ENCODE data around the gene ERI3. TPM values are rescaled to one million over a fixed set of nuclear protein-coding genes. Genes with fewer than 3 reads are reported as not detected.

ERI3 gene
- total RNA-seq, 2 experiments from 2014 or later, result 35.7 to 37.0 TPM

- Mint-ChIP-seq H3K4me3 (no peak overlapping the region), H3K36me3 (peaks cover 2% of the 10 kb centered on the region), H3K4me1 (ENCODE audit: low read depth) (peaks cover 5% of the 10 kb centered on the region), H3K27me3 (no peaks in the 10 kb centered on the region), H3K27ac (no peak overlapping the region), H3K9me3 (no peaks in the 10 kb centered on the region)
- intact Hi-C loops (cut with micrococcal nuclease), result no loop called here
- DNase-seq, result no peak
- POLR2A ChIA-PET, result no interaction called here
- CTCF ChIA-PET, result no interaction called here
Observed at GRCh38 chr1:44261962-44262361, 93.1 kb downstream of the ERI3 start.

- peaks cover 5% of the 10 kb centered on the region for H3K4me1 Mint-ChIP-seq (ENCODE audit: low read depth)
- ChIA-PET CTCF (no interaction called here), POLR2A (no interaction called here)
- DNase-seq, result no peak
- H3K9me3 Mint-ChIP-seq, result no peaks in the 10 kb centered on the region
- H3K27me3 Mint-ChIP-seq, result no peaks in the 10 kb centered on the region
- H3K36me3 Mint-ChIP-seq, result peaks cover 2% of the 10 kb centered on the region
- H3K27ac Mint-ChIP-seq, result no peak overlapping the region
- intact Hi-C loops (cut with micrococcal nuclease), result no loop called here
- H3K4me3 Mint-ChIP-seq, result no peak overlapping the region
Observed at GRCh38 chr1:44261171-44261817, 93.8 kb downstream of the ERI3 start.

- intact Hi-C loops (cut with micrococcal nuclease), result no loop called here
Observed at GRCh38 chr1:44260792-44261170, 94.3 kb downstream of the ERI3 start.

GRCh38 chr1:44259090-44259489, 96.0 kb downstream of the ERI3 start:
- ChIA-PET CTCF (no interaction called here), POLR2A (no interaction called here)
- Mint-ChIP-seq H3K4me1 (ENCODE audit: low read depth) (no peaks in the 10 kb centered on the region), H3K4me3 (no peak overlapping the region), H3K36me3 (peaks cover 2% of the 10 kb centered on the region), H3K27me3 (no peaks in the 10 kb centered on the region), H3K27ac (no peak overlapping the region), H3K9me3 (no peaks in the 10 kb centered on the region)
- intact Hi-C loops (cut with micrococcal nuclease), result no loop called here
- no peak for DNase-seq

More at GRCh38 chr1:44260792-44261170, 94.3 kb downstream of the ERI3 start:
- no peak for DNase-seq
- CTCF ChIA-PET, result no interaction called here
- Mint-ChIP-seq H3K9me3 (no peaks in the 10 kb centered on the region), H3K4me3 (no peak overlapping the region), H3K4me1 (ENCODE audit: low read depth) (peaks cover 5% of the 10 kb centered on the region), H3K27me3 (no peaks in the 10 kb centered on the region), H3K36me3 (peaks cover 2% of the 10 kb centered on the region), H3K27ac (no peak overlapping the region)
- POLR2A ChIA-PET, result no interaction called here

- intact Hi-C loops (cut with micrococcal nuclease), result no loop called here
- ChIA-PET POLR2A (interaction anchor here (0.7 to 1.0 kb wide), 2 partner anchors 41 to 44 kb away, joined by 3 read pairs; partner anchors contain the start of gene DMAP1), CTCF (interaction anchor here (0.7 to 1.1 kb wide), 2 partner anchors 39 to 252 kb away, joined by 3 read pairs; no protein-coding TSS in a partner anchor)
- no peak overlapping the region for H3K27ac Mint-ChIP-seq
- peaks cover 2% of the 10 kb centered on the region for H3K36me3 Mint-ChIP-seq
- H3K27me3 Mint-ChIP-seq, result no peaks in the 10 kb centered on the region
- DNase-seq, result no peak
- H3K9me3 Mint-ChIP-seq, result no peaks in the 10 kb centered on the region
- H3K4me1 Mint-ChIP-seq (ENCODE audit: low read depth), result no peaks in the 10 kb centered on the region
- no peak overlapping the region for H3K4me3 Mint-ChIP-seq
Observed at GRCh38 chr1:44256762-44257554, 98.1 kb downstream of the ERI3 start.

GRCh38 chr1:44254392-44254910, 100.6 kb downstream of the ERI3 start:
- no peaks in the 10 kb centered on the region for H3K9me3 Mint-ChIP-seq
- intact Hi-C loops (cut with micrococcal nuclease), result no loop called here

GRCh38 chr1:44251989-44252671, 102.9 kb downstream of the ERI3 start:
- Mint-ChIP-seq H3K27ac (no peak overlapping the region), H3K27me3 (no peaks in the 10 kb centered on the region), H3K4me1 (ENCODE audit: low read depth) (no peaks in the 10 kb centered on the region), H3K36me3 (no peaks in the 10 kb centered on the region), H3K9me3 (no peaks in the 10 kb centered on the region), H3K4me3 (no peak overlapping the region)
- intact Hi-C loops (cut with micrococcal nuclease), result no loop called here
- no peak for DNase-seq
- POLR2A ChIA-PET, result no interaction called here
- CTCF ChIA-PET, result interaction anchor here (0.5 kb wide), 1 partner anchor 1625 kb away, joined by 3 read pairs; no protein-coding TSS in a partner anchor

More at GRCh38 chr1:44254392-44254910, 100.6 kb downstream of the ERI3 start:
- H3K4me3 Mint-ChIP-seq, result no peak overlapping the region
- no peaks in the 10 kb centered on the region for H3K36me3 Mint-ChIP-seq
- CTCF ChIA-PET, result interaction anchor here (0.6 to 1.8 kb wide), 3 partner anchors 14 to 410 kb away, joined by 3 to 5 read pairs (median 3); no protein-coding TSS in a partner anchor
- POLR2A ChIA-PET, result no interaction called here
- peak; percentile 13 for DNase-seq
- H3K27ac Mint-ChIP-seq, result no peak overlapping the region
- H3K27me3 Mint-ChIP-seq, result no peaks in the 10 kb centered on the region
- H3K4me1 Mint-ChIP-seq (ENCODE audit: low read depth), result no peaks in the 10 kb centered on the region

- no peaks in the 10 kb centered on the region for H3K27me3 Mint-ChIP-seq
- no peak for DNase-seq
- ChIA-PET CTCF (no interaction called here), POLR2A (no interaction called here)
- H3K36me3 Mint-ChIP-seq, result no peaks in the 10 kb centered on the region
- intact Hi-C loops (cut with micrococcal nuclease), result no loop called here
- H3K27ac Mint-ChIP-seq, result no peak overlapping the region
- no peaks in the 10 kb centered on the region for H3K9me3 Mint-ChIP-seq
- H3K4me1 Mint-ChIP-seq (ENCODE audit: low read depth), result no peaks in the 10 kb centered on the region
- no peak overlapping the region for H3K4me3 Mint-ChIP-seq
Observed at GRCh38 chr1:44251486-44251885, 103.6 kb downstream of the ERI3 start.

- no peak for DNase-seq
- ChIA-PET CTCF (no interaction called here), POLR2A (no interaction called here)
- Mint-ChIP-seq H3K4me1 (ENCODE audit: low read depth) (no peaks in the 10 kb centered on the region), H3K27ac (no peak overlapping the region), H3K27me3 (no peaks in the 10 kb centered on the region), H3K4me3 (no peak overlapping the region), H3K36me3 (no peaks in the 10 kb centered on the region), H3K9me3 (no peaks in the 10 kb centered on the region)
- intact Hi-C loops (cut with micrococcal nuclease), result no loop called here
Observed at GRCh38 chr1:44250068-44250781, 104.8 kb downstream of the ERI3 start.

GRCh38 chr1:44249543-44249942, 105.5 kb downstream of the ERI3 start:
- H3K9me3 Mint-ChIP-seq, result no peaks in the 10 kb centered on the region
- intact Hi-C loops (cut with micrococcal nuclease), result no loop called here
- H3K27ac Mint-ChIP-seq, result no peak overlapping the region
- H3K4me1 Mint-ChIP-seq (ENCODE audit: low read depth), result no peaks in the 10 kb centered on the region
- no peaks in the 10 kb centered on the region for H3K36me3 Mint-ChIP-seq
- ChIA-PET CTCF (interaction anchor here (1.2 kb wide), 1 partner anchor 32 kb away, joined by 4 read pairs; no protein-coding TSS in a partner anchor), POLR2A (no interaction called here)
- H3K27me3 Mint-ChIP-seq, result no peaks in the 10 kb centered on the region
- no peak overlapping the region for H3K4me3 Mint-ChIP-seq
- DNase-seq, result no peak

- H3K27ac Mint-ChIP-seq, result no peak overlapping the region
- no peaks in the 10 kb centered on the region for H3K9me3 Mint-ChIP-seq
- no peak overlapping the region for H3K4me3 Mint-ChIP-seq
- H3K4me1 Mint-ChIP-seq (ENCODE audit: low read depth), result no peaks in the 10 kb centered on the region
- intact Hi-C loops (cut with micrococcal nuclease), result no loop called here
- DNase-seq, result no peak
- POLR2A ChIA-PET, result no interaction called here
- H3K27me3 Mint-ChIP-seq, result no peaks in the 10 kb centered on the region
- no peaks in the 10 kb centered on the region for H3K36me3 Mint-ChIP-seq
- CTCF ChIA-PET, result interaction anchor here (1.0 kb wide), 1 partner anchor 71 kb away, joined by 3 read pairs; no protein-coding TSS in a partner anchor
Observed at GRCh38 chr1:44246806-44247205, 108.3 kb downstream of the ERI3 start.

GRCh38 chr1:44244986-44245385, 110.1 kb downstream of the ERI3 start:
- no peak for DNase-seq

More at GRCh38 chr1:44244986-44245385, 110.1 kb downstream of the ERI3 start:
- intact Hi-C loops (cut with micrococcal nuclease), result no loop called here
- CTCF ChIA-PET, result no interaction called here
- Mint-ChIP-seq H3K9me3 (no peaks in the 10 kb centered on the region), H3K27me3 (no peaks in the 10 kb centered on the region), H3K36me3 (no peaks in the 10 kb centered on the region), H3K27ac (no peak overlapping the region), H3K4me1 (ENCODE audit: low read depth) (no peaks in the 10 kb centered on the region), H3K4me3 (no peak overlapping the region)
- POLR2A ChIA-PET, result no interaction called here
